ENCODE data around the gene PLA2G4A.

The PLA2G4A gene

DNA sequence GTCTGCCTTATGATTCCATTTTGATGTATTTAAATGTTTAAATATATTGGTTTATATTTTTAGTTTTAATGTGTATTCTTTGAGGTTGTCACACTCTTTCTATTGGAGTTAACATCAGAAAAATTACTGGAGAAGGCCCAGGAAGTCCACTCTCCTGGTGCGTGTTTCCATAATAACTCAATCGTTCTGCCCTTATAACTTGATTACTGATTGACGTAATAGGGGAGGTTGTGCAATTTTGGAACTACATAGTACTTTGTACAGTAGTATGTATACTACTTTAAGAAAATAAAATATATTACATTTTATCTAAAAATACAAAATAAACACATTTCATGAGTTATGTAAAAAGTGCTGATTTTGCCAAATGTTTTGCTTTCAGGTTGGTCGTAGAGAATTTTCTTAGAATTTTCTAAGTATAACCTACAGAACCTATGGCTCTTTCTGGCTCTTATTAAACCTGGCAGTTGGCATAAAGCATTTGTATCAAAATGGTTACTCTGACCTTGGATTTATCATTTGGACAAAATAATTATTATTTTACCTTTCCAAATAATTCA lies 5.7 kb downstream of the PLA2G4A start:
- DNase-seq, result no peak

DNA sequence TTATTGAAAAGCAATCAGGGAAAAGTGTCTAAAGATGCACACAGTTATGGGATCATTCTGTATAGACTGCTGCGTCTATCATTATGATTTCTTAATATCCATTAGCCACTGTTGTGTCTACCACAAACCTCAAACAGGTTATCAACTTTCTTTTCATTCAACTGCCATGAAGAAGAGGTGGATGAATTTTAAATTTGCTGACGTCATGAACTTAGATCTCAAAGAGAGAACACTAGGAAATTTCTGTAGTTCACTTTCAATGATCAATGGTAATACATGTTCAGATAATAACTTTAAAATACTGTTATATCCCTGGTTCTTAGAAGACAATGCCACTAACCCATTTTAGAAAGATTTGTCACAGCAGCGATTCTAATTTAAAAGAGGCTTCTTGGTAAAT lies 6.7 kb downstream of the PLA2G4A start:
- no peak for DNase-seq

DNA sequence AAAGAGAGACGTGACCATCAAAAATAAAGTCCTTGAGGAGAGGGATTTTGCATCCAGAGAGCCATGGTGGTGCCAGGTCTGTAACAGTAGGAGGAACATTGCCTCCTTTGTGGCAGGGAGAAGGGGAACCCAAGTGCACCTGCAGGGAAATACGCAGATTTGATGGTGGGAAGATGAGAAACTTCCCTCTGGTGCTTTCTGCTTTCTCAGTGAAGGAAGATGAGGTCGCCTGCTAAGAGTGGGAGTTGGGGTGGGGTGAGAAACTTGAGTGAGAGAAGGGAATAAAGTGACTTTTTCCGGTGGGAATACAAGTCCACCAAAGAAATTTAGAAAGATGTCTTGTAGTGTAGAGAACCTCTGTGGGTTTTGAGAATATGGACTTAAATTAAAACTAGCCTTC lies 9.1 kb downstream of the PLA2G4A start:
- no peak for DNase-seq

DNA sequence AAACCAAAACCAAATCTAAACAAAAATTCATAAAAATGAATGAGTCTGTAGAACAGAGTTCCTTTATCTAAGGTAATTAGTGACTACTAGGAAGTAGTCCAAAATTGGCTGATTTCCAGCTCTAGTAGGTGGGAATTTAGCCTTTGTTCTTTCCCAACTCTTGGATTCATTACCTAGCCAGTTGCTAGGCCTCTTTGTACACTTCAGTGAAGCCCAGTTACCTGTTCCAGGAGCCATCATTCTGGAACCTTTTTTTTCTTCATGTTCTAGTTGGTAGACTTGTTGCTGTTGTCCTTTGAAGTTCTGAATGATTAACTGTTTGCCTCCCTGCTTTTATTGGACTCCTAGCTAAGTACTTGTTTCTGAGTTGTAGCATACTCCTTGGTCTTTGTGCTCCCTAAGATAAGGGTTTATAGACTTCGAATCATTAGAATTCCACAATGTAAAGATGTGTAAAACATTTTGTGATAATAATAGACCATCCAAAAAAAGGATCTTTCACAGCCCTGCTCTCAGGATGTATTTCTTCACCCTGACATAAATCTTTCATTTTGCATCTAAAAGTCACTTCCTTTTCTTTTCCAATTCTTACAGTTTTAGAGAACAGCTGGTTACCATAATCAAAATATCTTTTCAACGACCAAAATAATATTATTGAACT lies 9.8 kb downstream of the PLA2G4A start:
- DNase-seq, result peak; percentile 83

DNA sequence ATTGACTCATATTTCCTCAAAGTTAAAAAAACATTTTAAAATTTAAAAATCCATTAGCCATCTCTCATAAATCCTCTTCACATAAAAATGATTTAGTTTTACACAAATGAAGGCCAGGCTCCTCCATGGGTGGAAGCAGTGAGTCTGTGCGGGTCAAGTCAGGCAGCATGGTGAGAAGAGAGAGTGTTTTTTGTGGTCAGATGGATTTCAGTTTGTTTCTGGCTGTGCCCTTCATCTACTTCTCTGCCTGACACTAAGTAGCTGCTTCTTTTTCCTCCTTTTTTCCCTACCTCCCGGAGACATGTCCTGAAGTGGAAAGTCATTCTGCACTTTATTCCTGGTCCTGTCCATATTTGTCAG lies 10.3 kb downstream of the PLA2G4A start:
- DNase-seq, result peak; percentile 71

DNA sequence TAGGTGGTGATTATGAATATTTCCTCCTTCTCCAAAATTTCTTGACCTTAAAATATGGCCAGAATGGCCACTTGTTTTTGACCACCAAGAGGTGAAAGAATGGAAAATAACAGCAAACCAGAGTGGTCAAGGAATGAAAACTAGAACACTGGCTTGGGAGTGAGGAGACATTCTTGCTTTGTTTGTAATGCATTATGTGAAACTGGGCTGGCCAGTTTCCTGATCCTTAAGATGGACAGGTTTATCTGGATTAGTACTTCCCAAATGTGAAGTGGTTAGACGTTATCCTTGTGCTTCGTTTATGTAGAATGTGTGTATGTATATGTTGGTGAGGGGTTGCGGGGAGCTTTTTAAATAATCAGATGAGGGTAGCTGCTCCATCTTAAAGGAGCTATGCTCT lies 12.8 kb downstream of the PLA2G4A start:
- no peak for DNase-seq

DNA sequence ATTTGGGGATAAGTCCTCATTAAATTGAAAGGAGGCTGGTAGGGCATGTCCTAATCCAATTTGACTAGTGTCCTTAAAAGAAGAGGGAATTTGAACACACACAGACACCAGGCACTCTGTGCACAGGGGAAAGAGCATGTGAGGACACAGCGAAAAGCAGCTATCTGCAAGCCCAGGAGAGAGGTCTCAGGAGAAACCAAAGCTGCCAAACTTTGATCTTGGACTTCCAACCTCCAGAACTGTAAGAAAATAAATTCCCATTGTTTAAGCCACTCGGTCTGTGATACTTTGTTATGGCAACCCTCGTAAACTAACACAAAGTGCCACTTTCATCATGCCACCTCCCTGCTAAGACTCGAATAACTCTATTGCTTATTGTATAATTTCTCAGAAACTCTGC lies 13.8 kb downstream of the PLA2G4A start:
- DNase-seq, result no peak

DNA sequence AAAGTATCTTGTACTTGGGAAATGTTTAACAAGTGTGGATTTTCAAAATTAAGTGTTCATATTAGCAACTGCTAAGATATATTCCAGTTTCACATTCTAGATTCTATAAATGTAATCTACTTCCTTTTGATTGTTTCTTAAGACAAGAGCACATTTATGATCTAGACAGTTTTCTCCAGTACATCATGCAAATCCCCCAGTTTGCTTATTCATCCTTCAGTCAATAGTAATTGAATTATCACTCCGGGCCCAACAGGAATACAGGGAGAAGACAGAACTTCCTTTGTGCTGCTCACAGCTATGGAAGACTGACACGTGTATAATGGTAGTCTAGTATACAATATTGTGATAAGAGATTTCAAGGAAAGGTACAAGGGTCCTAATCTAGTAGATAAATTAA lies 14.5 kb downstream of the PLA2G4A start:
- DNase-seq, result no peak

DNA sequence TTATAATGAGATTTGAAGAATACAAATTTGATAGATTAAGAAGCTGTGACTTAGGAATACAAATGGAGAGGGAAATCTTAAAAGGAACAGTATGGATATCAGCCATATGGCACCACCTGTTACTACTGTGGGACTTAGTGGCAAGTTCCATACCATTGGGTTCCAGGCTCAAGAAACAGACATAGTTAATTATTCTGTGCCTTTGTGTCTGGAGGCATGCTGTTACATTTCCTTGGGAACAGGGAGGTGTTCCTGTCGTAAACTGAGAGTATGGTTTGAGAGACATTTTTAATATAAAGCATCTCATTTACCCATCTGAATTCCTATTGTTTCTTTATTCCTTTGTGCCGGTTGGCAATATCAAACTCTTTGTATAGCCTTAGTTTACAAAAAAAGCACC lies 15.2 kb downstream of the PLA2G4A start:
- no peak for DNase-seq

DNA sequence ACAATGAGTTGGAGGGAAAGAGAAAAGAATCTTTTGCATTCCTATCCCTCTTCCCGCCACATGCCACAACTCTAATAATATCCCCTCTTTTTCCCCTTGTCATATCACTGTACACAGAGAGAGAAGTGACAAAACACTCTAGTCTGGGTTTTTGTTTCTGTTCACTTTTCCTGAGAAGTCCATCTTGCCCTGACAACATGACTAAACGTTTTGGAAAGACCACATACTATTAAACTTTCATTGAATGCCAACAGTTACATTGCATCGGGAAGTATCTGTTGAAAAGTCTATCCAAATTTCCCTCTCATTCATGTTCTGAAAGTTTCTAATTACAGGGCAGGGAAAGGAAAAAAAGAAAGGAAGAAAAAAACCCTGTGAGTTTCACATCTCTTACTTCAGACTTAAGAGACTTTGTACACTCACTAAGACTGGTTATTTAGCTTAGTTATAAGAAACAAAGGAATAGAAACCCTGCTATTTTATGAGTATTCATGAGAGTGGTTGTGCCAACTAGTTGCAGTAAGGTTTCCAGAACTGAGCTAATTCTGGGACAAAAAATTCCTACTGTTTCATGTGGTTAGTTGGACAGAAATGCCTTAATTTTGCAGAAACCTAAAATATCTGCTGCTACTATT lies 16.9 kb downstream of the PLA2G4A start:
- peak; percentile 79 for DNase-seq

DNA sequence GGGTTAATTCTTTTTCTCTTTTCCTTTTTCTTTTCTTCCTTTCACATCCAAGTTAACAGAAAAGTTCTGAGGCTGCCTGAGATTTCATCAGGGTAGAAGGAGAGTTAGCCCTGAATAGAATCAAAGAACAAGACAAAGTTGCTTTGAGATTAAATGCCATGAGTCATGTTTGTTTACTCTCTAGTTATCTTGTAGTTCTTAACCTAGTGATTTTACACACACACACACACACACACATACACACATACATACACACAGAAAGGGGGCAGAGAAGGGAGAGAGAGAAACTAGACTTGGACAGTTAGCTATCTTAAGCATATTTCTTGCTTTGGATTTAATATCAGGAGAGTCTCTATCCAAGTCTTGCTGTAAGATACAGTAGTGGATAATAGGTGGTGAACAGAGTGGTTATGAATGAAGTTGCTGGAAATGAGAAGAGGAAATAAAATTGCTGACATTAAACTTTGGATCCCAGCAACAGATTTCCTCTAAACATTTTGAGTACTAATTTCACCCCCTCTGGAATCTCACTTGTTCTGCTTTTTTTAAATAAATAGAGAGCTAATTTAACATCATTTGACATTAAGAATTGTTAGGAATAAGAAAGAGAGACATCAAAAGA lies 19.9 kb downstream of the PLA2G4A start:
- no peak for DNase-seq

DNA sequence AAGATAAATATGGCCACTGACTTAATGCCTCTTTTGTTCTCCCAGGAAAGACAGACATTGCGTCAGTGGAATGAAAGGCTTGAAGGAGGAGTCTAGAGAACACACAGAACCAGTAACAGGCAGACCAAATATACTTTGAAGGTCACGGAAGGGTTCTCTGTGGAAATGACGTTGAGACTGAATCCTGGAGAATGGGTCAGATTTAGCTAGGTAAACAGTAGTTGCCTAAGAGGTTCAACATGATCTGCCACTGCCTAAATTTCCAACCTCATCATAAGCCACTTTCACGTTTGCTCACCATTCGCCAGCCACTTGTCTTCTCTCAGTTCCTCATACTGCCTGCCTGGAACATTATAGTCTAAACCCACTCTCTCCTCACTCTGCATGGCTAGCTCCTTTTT lies 20.5 kb downstream of the PLA2G4A start:
- DNase-seq, result peak; percentile 96

DNA sequence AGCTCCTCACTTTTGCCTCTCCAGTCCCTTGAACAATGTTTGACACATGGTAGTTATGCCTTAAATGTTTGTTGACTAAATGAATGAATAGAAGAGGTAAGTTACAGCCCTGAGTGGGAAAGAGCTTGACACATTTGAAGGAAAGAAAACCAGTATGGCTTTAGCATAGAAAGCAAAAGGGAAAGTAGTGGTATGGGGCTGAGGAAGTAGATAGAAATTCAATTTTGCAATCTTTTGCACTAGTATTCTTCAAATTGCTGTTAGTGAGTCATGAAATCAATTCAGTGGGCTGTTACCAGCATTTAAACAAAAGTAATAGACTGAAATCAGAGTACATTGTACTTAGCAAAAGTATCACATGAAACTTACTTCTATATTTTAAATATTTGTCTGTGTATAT lies 21.1 kb downstream of the PLA2G4A start:
- peak; percentile 81 for DNase-seq

DNA sequence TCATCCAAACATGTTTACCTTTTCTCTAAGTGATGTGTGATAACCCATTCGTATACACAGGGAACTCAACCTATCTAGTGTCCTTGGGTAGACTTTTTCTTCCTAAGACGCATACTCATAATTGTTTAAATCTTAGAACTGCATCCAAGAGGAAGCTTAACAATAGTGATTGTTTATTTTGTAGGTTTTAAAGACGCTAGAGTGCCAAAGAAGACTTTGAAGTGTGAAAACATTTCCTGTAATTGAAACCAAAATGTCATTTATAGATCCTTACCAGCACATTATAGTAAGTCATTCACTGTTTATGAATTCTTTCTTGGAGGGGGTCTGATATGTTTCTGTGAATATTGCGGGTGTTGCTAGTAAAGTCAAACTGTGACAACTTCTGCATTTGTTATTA lies 25.4 kb downstream of the PLA2G4A start:
- no peak for DNase-seq

DNA sequence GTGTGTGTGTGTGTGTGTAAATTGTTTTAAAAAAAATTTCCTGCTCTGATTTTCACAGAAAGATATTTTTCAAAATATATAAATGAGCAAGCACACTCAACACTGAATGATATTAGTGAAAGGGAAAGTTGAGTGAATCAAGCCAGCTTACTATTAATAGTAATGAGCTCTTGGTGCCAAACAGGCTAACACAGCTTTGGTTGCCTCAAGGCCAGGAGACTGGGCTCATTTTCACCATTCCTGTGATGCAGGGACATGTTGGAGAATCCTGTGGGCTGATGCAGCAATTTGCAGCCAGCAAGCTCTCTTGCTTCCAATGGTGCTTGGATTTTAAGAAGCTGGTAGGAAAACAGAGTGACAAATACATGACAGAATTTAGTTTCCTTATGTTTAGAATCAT lies 30.2 kb downstream of the PLA2G4A start:
- no peak for DNase-seq

DNA sequence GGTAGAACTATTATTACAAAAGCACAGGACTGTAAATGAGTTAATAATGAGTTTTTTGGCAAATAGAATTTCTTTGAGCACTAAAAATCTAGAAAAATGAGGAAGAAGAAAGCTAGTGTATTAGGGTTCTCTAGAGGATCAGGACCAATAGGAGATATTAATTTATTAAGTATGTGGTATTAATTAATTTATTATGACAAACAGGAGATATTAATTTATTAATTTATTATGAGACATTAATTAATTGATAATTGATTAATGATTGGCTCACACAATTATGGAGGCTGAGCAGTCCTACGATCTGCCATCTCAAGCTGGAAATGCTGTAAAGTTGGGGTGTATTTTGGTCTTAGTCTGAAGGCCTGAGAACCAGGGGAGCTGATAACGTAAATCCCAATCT lies 31.2 kb downstream of the PLA2G4A start:
- no peak for DNase-seq

DNA sequence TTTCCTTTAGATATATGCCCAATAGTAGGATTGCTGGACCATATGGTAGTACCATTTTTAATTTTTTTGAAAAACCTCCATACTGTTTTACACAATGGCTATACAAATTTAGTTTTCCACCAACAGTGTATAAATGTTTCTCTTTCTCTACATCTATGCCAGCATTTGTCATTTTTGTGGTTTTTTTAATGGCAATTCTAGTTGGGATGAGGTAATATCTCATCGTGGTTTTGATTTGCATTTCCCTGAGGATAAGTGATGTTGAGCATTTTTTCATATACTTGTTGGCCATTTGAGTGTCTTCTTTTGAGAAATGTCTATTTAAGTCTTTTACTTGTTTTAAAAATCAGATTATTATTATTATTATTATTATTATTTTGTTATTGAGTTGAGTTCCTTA lies 35.5 kb downstream of the PLA2G4A start:
- peak; percentile 26 for DNase-seq

DNA sequence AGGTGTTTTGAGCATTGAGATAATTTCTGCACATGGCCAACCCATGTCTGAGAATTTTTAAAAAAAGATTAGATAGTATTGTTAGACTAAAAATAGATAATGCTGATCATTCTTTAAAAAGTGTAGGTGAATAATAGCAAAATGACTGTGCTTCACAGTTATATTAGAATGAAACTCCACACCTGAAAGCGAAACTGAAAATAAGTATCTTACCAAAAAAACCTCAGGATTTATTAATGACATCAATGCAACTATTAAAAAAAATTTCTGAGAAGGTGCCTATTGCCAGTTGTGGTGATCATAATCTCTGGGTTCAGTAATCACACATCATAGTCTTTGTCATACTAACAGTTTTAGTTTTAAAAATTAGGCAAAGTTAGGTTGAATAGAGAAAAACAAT lies 36.5 kb downstream of the PLA2G4A start:
- DNase-seq, result no peak

DNA sequence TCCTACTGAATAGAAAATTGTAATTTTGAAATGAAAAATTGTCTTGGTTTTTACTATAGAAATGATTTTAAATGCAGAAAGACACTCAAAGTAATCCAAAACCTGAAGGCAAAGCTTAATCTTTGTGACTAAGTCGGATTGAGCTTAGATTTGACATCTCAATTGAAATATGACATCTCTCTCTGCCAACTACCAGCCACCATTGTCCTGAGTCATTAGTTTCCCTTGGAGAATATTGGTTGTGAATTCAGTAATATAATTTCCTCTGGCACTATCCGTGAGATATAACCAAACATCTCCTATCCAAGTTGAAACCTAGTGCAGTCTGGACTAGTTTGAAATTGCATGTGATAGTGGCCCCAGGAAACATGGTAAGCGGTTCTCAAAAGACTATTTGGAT lies 37.1 kb downstream of the PLA2G4A start:
- no peak for DNase-seq

DNA sequence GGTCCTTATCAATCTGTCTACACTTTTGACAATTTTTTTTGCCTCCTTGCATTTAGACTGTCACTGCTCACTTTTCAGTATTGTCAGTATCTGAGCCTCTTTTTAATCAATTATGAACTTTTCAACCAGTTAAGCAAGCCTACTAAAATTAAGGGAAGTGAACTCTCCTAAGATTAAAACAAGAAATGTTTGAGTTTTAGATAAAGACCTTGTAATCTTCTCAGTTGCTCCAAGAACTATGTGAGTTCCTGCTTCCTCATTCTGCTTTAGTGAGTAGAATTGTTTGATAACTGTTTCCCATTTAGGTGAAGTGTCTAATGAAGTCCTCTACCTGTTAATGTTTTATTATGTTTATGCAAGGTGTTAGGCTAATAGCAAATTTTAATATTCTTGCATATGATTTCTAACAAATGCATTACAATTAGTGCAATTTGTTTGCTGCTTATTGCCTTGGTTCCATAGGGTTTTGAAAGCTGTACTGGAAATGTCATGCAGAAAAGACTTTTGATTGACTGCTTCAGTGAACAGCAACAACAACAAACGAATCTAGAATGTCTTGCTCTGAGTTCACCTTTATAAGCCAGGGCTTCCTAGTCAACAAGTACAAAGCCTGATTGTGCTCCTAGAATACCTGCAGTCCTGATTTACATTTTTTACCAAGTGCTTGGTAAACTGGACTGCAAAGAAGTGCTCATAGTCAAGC lies 40.9 kb downstream of the PLA2G4A start:
- DNase-seq, result peak; percentile 79

DNA sequence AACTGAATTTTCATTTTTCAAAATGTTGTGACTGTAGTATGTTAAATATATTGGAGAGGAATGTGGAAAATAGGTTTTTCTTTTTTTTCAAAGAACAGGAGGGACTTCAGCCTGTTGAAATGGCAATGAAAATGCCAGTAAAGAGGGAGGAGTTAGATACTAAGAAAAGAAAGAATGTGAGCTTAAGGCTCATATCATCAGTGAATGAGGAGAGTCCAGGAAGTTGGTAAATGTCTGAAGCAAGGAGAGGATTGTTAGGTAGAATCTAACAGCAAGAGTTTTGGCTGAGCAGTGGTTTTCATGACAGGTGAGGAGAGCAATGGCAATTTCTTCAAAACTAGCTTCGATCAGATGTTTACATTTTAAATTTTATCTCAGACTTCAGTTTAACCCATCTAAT lies 43.0 kb downstream of the PLA2G4A start:
- DNase-seq, result no peak

DNA sequence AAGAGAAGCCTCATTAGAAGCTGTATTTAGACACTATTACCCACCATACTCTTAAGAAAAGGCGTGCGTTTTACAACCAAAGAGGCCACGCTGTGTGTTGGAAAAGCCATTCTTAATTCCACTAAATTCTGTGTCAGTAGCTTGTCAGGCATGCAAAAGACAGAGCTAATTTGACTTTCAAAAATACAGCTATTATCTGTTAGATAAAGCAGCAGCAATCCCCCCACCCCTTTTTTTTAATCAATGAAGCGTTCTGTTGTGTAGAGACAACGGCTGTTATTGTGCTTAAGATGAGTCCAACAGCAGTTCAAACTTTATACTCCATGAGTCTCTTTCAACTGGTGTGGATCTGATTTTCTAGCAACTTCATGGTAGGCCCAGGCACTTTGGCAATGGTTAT lies 43.5 kb downstream of the PLA2G4A start:
- no peak for DNase-seq

DNA sequence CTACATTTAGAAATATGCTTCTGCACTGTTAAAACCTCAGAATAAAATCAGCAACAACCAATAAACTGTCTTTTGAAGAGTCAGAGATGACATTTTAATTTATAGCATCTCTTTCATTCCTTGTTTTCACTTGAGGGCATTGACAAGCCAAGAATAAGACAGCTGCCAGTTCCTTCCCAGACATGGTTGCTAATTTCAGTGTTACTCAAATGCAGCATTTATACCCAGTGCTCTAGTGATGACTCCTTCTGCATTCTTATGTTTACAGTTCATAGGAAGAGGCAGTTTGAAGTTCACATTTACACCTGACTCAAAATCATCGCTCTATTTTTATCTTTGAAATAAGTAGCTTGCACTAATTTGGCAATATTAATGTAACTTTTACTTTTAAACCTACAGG lies 44.9 kb downstream of the PLA2G4A start:
- DNase-seq, result no peak

Data from MV-4-11 (cell line).